ENCODE data around the gene CPSF6.

DNA sequence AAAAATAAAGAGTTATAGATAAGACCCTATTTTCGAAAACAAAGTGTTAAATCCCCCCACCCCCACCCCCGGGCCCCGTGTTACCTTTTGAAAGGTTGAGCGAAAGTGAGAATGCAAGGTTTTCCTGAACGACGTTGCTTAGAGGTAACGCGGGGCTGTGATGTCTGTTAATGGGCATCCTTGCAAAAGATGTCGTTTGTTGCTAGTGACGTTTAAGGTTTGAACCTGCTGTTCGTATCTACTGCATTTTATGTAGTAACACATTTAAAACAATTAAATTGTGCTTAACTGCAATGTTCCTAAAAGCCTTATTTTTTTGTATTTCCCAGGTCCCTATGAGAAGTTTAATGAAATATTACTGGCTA is 1.2 kb downstream of the CPSF6 start:
- TF ChIP-seq, protein P1, sequence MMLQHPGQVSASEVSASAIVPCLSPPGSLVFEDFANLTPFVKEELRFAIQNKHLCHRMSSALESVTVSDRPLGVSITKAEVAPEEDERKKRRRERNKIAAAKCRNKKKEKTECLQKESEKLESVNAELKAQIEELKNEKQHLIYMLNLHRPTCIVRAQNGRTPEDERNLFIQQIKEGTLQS (IDR thresholded peaks at IDR 0.05; ENCODE audit: insufficient read depth, low read depth, low read length), result no peak
- TF ChIP-seq TCF12 (IDR thresholded peaks at IDR 0.05; ENCODE audit: low read depth, low read length) (no peak), CTBP2 (IDR thresholded peaks at IDR 0.05; ENCODE audit: borderline replicate concordance, insufficient read depth, insufficient read length, low read length) (no peak)
- TF ChIP-seq, protein P2, sequence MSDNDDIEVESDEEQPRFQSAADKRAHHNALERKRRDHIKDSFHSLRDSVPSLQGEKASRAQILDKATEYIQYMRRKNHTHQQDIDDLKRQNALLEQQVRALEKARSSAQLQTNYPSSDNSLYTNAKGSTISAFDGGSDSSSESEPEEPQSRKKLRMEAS (IDR thresholded peaks at IDR 0.05), result no peak
